Non-pigmented ciliary epithelial cell (primary cell): Measurements from ENCODE around the gene DNAJC4.

Experiments used
- DNase-seq: peaks from one replicate; pipeline ENCODE4 v3.0.0-alpha.2; 2010; ENCODE audit warnings: low read depth

The DNAJC4 gene

GRCh38 chr11:64230171-64230984, at the start of gene DNAJC4:
DNAJC4 (plus strand) TSS chr11:64230548; CDS start chr11:64230855, 307 bp downstream.
- peak; percentile 30 for DNase-seq

- no peak for DNase-seq
These were observed 49.5 kb upstream of the DNAJC4 start for GRCh38 chr11:64180891-64181290.

GRCh38 chr11:64181506-64182411, 48.6 kb upstream of the DNAJC4 start:
- DNase-seq: peak; percentile 84

- DNase-seq: no peak
These were observed 46.5 kb upstream of the DNAJC4 start for GRCh38 chr11:64183890-64184289.

- no peak for DNase-seq
These were observed 45.1 kb upstream of the DNAJC4 start for GRCh38 chr11:64185175-64185692.

- peak; percentile 100 for DNase-seq
These were observed 44.5 kb upstream of the DNAJC4 start, which contains the start of gene STIP1 for GRCh38 chr11:64185693-64186491. STIP1 (plus strand) TSS chr11:64186171; CDS start chr11:64186262, 91 bp downstream.

GRCh38 chr11:64186492-64187165, 43.7 kb upstream of the DNAJC4 start:
- no peak for DNase-seq

GRCh38 chr11:64192434-64192833, 37.9 kb upstream of the DNAJC4 start:
- no peak for DNase-seq

GRCh38 chr11:64196626-64197025, 33.7 kb upstream of the DNAJC4 start:
- no peak for DNase-seq

GRCh38 chr11:64198511-64198910, 31.8 kb upstream of the DNAJC4 start:
- no peak for DNase-seq

- no peak for DNase-seq
These were observed 28.8 kb upstream of the DNAJC4 start for GRCh38 chr11:64201543-64201942.

- DNase-seq: no peak
These were observed 27.4 kb upstream of the DNAJC4 start for GRCh38 chr11:64202992-64203391.

GRCh38 chr11:64203421-64204079, 26.8 kb upstream of the DNAJC4 start:
- DNase-seq: no peak

- no peak for DNase-seq
These were observed 26.3 kb upstream of the DNAJC4 start for GRCh38 chr11:64204080-64204440.

- DNase-seq: peak; percentile 86
These were observed 25.8 kb upstream of the DNAJC4 start for GRCh38 chr11:64204464-64204989.

- no peak for DNase-seq
These were observed 23.7 kb upstream of the DNAJC4 start, which contains the start of gene FERMT3 for GRCh38 chr11:64206457-64207255. FERMT3 (plus strand) TSS chr11:64206721; CDS start chr11:64207365, 644 bp downstream.

- DNase-seq: peak; percentile 48
These were observed 22.9 kb upstream of the DNAJC4 start for GRCh38 chr11:64207256-64208085.

- DNase-seq: no peak
These were observed 22.1 kb upstream of the DNAJC4 start for GRCh38 chr11:64208086-64208795.
